Renal cortical epithelial cell (primary cell): ENCODE data around the gene CKMT2. TPM values are rescaled to one million over a fixed set of nuclear protein-coding genes. Genes with fewer than 3 reads are reported as not detected.

Source experiments
- DNase-seq: peaks from one replicate; pipeline ENCODE4 v3.0.0-alpha.2; 2011; ENCODE audit warnings: low read depth
- total RNA-seq: library from RNA; depleted of rRNA; stranded (reverse); fragments of >200 nt; gene quantifications from 2 replicates; pipeline ENCODE4 v1.2.3, GENCODE V29; 2014

CKMT2 gene
- total RNA-seq, 1 donor from 2014 or later, result 1.4 TPM

- DNase-seq, result no peak
Measured at GRCh38 chr5:81216152-81216551, 17.0 kb upstream of the CKMT2 start.

GRCh38 chr5:81219389-81219788 is 13.7 kb upstream of the CKMT2 start:
- no peak for DNase-seq

- DNase-seq, result no peak
Measured at GRCh38 chr5:81222285-81222684, 10.8 kb upstream of the CKMT2 start.

- no peak for DNase-seq
Measured at GRCh38 chr5:81225463-81225862, 7.7 kb upstream of the CKMT2 start.

- no peak for DNase-seq
Measured at GRCh38 chr5:81226286-81226685, 6.8 kb upstream of the CKMT2 start.

- no peak for DNase-seq
Measured at GRCh38 chr5:81226949-81227348, 6.2 kb upstream of the CKMT2 start.

- no peak for DNase-seq
Measured at GRCh38 chr5:81228084-81228483, 5.0 kb upstream of the CKMT2 start.

- DNase-seq, result no peak
Measured at GRCh38 chr5:81230416-81230815, 2.7 kb upstream of the CKMT2 start.

- DNase-seq, result no peak
Measured at GRCh38 chr5:81232464-81233079, 550 bp upstream of the CKMT2 start.

- no peak for DNase-seq
Measured at GRCh38 chr5:81234299-81234698, 1.2 kb downstream of the CKMT2 start.

- no peak for DNase-seq
Measured at GRCh38 chr5:81234801-81235200, 1.7 kb downstream of the CKMT2 start.

GRCh38 chr5:81235287-81236072 is 2.4 kb downstream of the CKMT2 start:
- no peak for DNase-seq

GRCh38 chr5:81238460-81238859 is 5.3 kb downstream of the CKMT2 start:
- DNase-seq, result no peak

- no peak for DNase-seq
Measured at GRCh38 chr5:81239613-81240012, 6.5 kb downstream of the CKMT2 start.

GRCh38 chr5:81241001-81241400 is 7.9 kb downstream of the CKMT2 start:
- DNase-seq, result no peak

GRCh38 chr5:81241961-81242648 is 9.0 kb downstream of the CKMT2 start:
- DNase-seq, result no peak

- DNase-seq, result peak; percentile 36
Measured at GRCh38 chr5:81242906-81243436, 9.8 kb downstream of the CKMT2 start.

- DNase-seq, result no peak
Measured at GRCh38 chr5:81244451-81244850, 11.3 kb downstream of the CKMT2 start.

GRCh38 chr5:81245871-81246235 is 12.7 kb downstream of the CKMT2 start:
- no peak for DNase-seq

GRCh38 chr5:81246697-81247096 is 13.6 kb downstream of the CKMT2 start:
- no peak for DNase-seq

GRCh38 chr5:81247441-81247972 is 14.4 kb downstream of the CKMT2 start:
- peak; percentile 89 for DNase-seq

GRCh38 chr5:81249240-81249639 is 16.1 kb downstream of the CKMT2 start:
- DNase-seq, result no peak

- DNase-seq, result no peak
Measured at GRCh38 chr5:81250004-81250403, 16.9 kb downstream of the CKMT2 start.
